ENCODE results near the gene RELL1. TPM values are rescaled to one million over a fixed set of nuclear protein-coding genes. Genes with fewer than 3 reads are reported as not detected.

Gene RELL1
- total and polyA plus RNA-seq, 2 donors (not counting 1 experiment from before 2014, with no cell fraction given) = 0.64 to 3.2 TPM

- no peak overlapping the region for H3K4me3 Mint-ChIP-seq
- no peak overlapping the region for H3K27ac ChIP-seq (ENCODE audit: low read length in 2 of 2)
- no peak overlapping the region for H3K4me3 ChIP-seq (ENCODE audit: control extremely low read depth in 1 of 5, extremely low read depth in 1 of 5, insufficient read depth in 1 of 5, low read depth in 2 of 5, low read length in 4 of 5)
- H3K27me3 Mint-ChIP-seq = peaks cover 9% of the 10 kb centered on the region
- no peaks in the 10 kb centered on the region for H3K79me2 ChIP-seq (ENCODE audit: control insufficient read depth, insufficient read depth, low read length)
- no peaks in the 10 kb centered on the region for H3K36me3 ChIP-seq (replicated peaks in 1 of 2; ENCODE audit: control extremely low read depth in 1 of 2, control insufficient read depth in 1 of 2, extremely low read depth in 1 of 2, insufficient read depth in 2 of 2, low read length in 1 of 2)
- DNase-seq (no peak), ATAC-seq (ENCODE audit: low read depth) (no peak)
- intact Hi-C loops (cut with micrococcal nuclease) = no loop called here
- H3K9me3 ChIP-seq (ENCODE audit: control extremely low read depth in 1 of 3, control insufficient read depth in 2 of 3, insufficient read depth in 1 of 3, low read length in 2 of 3) = peaks cover 0 to 1% (median 0%) of the 10 kb centered on the region in 3 donors
- H3K27me3 ChIP-seq (replicated peaks in 1 of 4; ENCODE audit: control extremely low read depth in 1 of 4, control insufficient read depth in 3 of 4, insufficient read depth in 4 of 4, low read length in 3 of 4) = no peaks in the 10 kb centered on the region
- no peaks in the 10 kb centered on the region for H3K4me1 Mint-ChIP-seq
- POLR2A ChIA-PET = no interaction called here
- H3K4me1 ChIP-seq (ENCODE audit: control insufficient read depth in 2 of 2, insufficient read depth in 2 of 2, low read length in 2 of 2) = no peaks in the 10 kb centered on the region
- CTCF ChIA-PET = no interaction called here
- H3K9ac ChIP-seq (ENCODE audit: low read length) = no peak overlapping the region
- TF ChIP-seq EZH2 (IDR thresholded peaks at IDR 0.05; ENCODE audit: borderline replicate concordance, insufficient read depth, low read depth, low read length, poor library complexity, severe bottlenecking) = no peak
- TF ChIP-seq, protein P1, sequence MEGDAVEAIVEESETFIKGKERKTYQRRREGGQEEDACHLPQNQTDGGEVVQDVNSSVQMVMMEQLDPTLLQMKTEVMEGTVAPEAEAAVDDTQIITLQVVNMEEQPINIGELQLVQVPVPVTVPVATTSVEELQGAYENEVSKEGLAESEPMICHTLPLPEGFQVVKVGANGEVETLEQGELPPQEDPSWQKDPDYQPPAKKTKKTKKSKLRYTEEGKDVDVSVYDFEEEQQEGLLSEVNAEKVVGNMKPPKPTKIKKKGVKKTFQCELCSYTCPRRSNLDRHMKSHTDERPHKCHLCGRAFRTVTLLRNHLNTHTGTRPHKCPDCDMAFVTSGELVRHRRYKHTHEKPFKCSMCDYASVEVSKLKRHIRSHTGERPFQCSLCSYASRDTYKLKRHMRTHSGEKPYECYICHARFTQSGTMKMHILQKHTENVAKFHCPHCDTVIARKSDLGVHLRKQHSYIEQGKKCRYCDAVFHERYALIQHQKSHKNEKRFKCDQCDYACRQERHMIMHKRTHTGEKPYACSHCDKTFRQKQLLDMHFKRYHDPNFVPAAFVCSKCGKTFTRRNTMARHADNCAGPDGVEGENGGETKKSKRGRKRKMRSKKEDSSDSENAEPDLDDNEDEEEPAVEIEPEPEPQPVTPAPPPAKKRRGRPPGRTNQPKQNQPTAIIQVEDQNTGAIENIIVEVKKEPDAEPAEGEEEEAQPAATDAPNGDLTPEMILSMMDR (IDR thresholded peaks at IDR 0.05) = no peak
- H3K4me2 ChIP-seq (replicated peaks; ENCODE audit: low read depth, low read length, poor library complexity, severe bottlenecking) = no peak overlapping the region
- no peaks in the 10 kb centered on the region for H4K20me1 ChIP-seq (ENCODE audit: control insufficient read depth, insufficient read depth, low read length, poor library complexity, severe bottlenecking)
- H3K27ac Mint-ChIP-seq = no peak overlapping the region
- no peaks in the 10 kb centered on the region for H3K9me3 Mint-ChIP-seq (ENCODE audit: insufficient read depth)
- H2AFZ ChIP-seq (ENCODE audit: insufficient read depth, low read depth, low read length, poor library complexity, severe bottlenecking) = no peak overlapping the region
Observed at GRCh38 chr4:37573566-37573965, 112.6 kb downstream of the RELL1 start.

DNA sequence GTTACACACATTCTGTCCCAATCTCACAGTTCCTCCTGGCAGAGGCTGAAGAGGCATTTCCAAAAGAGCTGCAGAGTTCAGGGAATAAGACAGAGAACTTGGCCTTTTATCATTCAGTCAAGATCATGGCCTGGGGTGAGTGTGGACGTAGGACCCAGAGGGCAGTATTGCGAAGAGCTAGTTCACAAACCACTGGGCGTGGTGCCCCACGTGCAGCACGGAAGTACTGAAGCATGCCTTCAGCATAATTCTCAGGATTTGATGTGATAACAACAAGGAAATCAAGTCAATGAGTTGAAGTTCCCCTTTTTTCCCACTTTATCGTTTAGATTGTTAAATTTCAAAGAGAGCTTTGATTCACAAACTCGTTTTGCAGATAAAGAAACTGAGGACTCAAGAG is 117.7 kb downstream of the RELL1 start:
- Mint-ChIP-seq H3K27ac (no peak overlapping the region), H3K9me3 (ENCODE audit: insufficient read depth) (no peaks in the 10 kb centered on the region), H3K4me1 (peaks cover 2% of the 10 kb centered on the region), H3K27me3 (peaks cover 6% of the 10 kb centered on the region), H3K4me3 (no peak overlapping the region)
- CTCF ChIA-PET = no interaction called here
- Histone ChIP-seq H3K4me3 (ENCODE audit: control extremely low read depth in 1 of 5, extremely low read depth in 1 of 5, insufficient read depth in 1 of 5, low read depth in 2 of 5, low read length in 4 of 5) (no peak overlapping the region), H2AFZ (ENCODE audit: insufficient read depth, low read depth, low read length, poor library complexity, severe bottlenecking) (no peak overlapping the region), H3K9me3 (ENCODE audit: control extremely low read depth in 1 of 3, control insufficient read depth in 2 of 3, insufficient read depth in 1 of 3, low read length in 2 of 3) (no peaks in the 10 kb centered on the region), H3K4me2 (replicated peaks; ENCODE audit: low read depth, low read length, poor library complexity, severe bottlenecking) (no peak overlapping the region), H4K20me1 (ENCODE audit: control insufficient read depth, insufficient read depth, low read length, poor library complexity, severe bottlenecking) (no peaks in the 10 kb centered on the region), H3K36me3 (replicated peaks in 1 of 2; ENCODE audit: control extremely low read depth in 1 of 2, control insufficient read depth in 1 of 2, extremely low read depth in 1 of 2, insufficient read depth in 2 of 2, low read length in 1 of 2) (no peaks in the 10 kb centered on the region), H3K9ac (ENCODE audit: low read length) (no peak overlapping the region), H3K4me1 (ENCODE audit: control insufficient read depth in 2 of 2, insufficient read depth in 2 of 2, low read length in 2 of 2) (no peaks in the 10 kb centered on the region), H3K27ac (ENCODE audit: low read length in 2 of 2) (no peak overlapping the region), H3K79me2 (ENCODE audit: control insufficient read depth, insufficient read depth, low read length) (no peaks in the 10 kb centered on the region), H3K27me3 (replicated peaks in 1 of 4; ENCODE audit: control extremely low read depth in 1 of 4, control insufficient read depth in 3 of 4, insufficient read depth in 4 of 4, low read length in 3 of 4) (no peaks in the 10 kb centered on the region)
- POLR2A ChIA-PET = no interaction called here
- no peak for ATAC-seq (ENCODE audit: low read depth)
- intact Hi-C loops (cut with micrococcal nuclease) = loop anchor here (5.0 to 10.0 kb wide), 2 partner anchors 116 to 1214 kb away; a partner anchor contains a TSS
- 39% methylated on average over 4 of the region's 7 CpGs for WGBS (ENCODE audit: insufficient coverage)
- no peak for DNase-seq
- TF ChIP-seq, protein P1 (IDR thresholded peaks at IDR 0.05) = no peak
- TF ChIP-seq EZH2 (IDR thresholded peaks at IDR 0.05; ENCODE audit: borderline replicate concordance, insufficient read depth, low read depth, low read length, poor library complexity, severe bottlenecking) = no peak

All from B cell (primary cell).